Measurements from ENCODE around the gene PTGER1.

- peak; percentile 86 to 98 (median 92) for TF ChIP-seq CTCF (IDR thresholded peaks at IDR 0.05)
- no peak for TF ChIP-seq POLR2A (IDR thresholded peaks at IDR 0.05)
Observed at GRCh38 chr19:14472202-14472938, 2.8 kb downstream of the PTGER1 start.

Data from vagina (tissue), 2 donors.